ENCODE data around the gene FAN1.

FAN1 gene

GRCh38 chr15:30901889-30902288 lies 1.8 kb upstream of the FAN1 start:
- TF ChIP-seq CTCF (IDR thresholded peaks at IDR 0.05; ENCODE audit: insufficient read depth, low read depth, low read length, missing control alignments), result no peak

GRCh38 chr15:30904812-30905211 lies 1.1 kb downstream of the FAN1 start:
- TF ChIP-seq CTCF (IDR thresholded peaks at IDR 0.05; ENCODE audit: insufficient read depth, low read depth, low read length, missing control alignments), result no peak
- no peak overlapping the region for H3K4me3 ChIP-seq (ENCODE audit: low read depth, low read length)
- no peak for DNase-seq (ENCODE audit: low read depth)

More at GRCh38 chr15:30901889-30902288, 1.8 kb upstream of the FAN1 start:
- H3K4me3 ChIP-seq (ENCODE audit: low read depth, low read length), result no peak overlapping the region
- no peak for DNase-seq (ENCODE audit: low read depth)

- no peak for DNase-seq (ENCODE audit: low read depth)
- TF ChIP-seq CTCF (IDR thresholded peaks at IDR 0.05; ENCODE audit: insufficient read depth, low read depth, low read length, missing control alignments), result no peak
- H3K4me3 ChIP-seq (ENCODE audit: low read depth, low read length), result no peak overlapping the region
These were observed 2.1 kb downstream of the FAN1 start for GRCh38 chr15:30905821-30906220.

DNA sequence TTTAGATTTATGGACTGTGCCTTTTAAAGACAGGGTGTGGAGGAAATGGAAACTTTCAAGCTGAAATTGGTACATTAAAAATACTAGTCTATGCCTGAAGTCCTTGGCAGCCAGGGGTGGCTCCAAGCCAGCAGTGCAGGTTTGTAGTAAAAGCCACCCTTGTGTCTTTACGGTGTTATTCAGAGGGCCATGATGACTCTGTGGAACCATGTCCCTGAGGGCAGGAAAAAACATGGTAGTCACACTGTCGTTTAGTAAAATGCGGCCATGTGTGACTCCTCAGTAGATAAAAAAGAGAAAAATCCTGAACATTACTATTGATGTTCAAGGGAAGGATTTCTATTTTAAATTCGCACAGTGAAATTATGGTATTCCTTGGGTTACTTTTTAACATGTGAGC lies 2.7 kb downstream of the FAN1 start:
- no peak for TF ChIP-seq CTCF (IDR thresholded peaks at IDR 0.05; ENCODE audit: insufficient read depth, low read depth, low read length, missing control alignments)
- DNase-seq (ENCODE audit: low read depth), result no peak
- no peak overlapping the region for H3K4me3 ChIP-seq (ENCODE audit: low read depth, low read length)

- no peak for TF ChIP-seq CTCF (IDR thresholded peaks at IDR 0.05; ENCODE audit: insufficient read depth, low read depth, low read length, missing control alignments)
- no peak overlapping the region for H3K4me3 ChIP-seq (ENCODE audit: low read depth, low read length)
- DNase-seq (ENCODE audit: low read depth), result no peak
These were observed 10.0 kb downstream of the FAN1 start for GRCh38 chr15:30913761-30914160.

DNA sequence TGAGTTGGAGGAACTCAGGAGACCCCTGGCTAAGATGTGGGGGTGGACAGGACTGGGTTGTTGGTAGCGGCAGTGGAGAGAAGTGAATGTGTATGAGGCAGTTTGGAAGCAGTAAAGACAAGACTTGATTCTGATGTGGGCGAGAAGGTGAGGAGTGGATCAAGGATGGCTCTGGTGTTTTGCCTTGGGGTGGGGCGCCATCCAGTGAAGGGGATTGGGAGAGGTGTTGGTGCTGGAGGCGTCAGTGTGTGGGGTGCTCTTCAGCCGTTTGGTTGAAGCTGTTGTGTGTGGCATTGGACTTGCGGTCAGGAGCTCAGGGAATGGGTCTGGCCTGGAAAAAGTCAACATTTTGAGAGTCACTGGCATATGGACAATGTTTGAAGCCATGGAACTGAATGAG lies 13.3 kb downstream of the FAN1 start:
- no peak overlapping the region for H3K4me3 ChIP-seq (ENCODE audit: low read depth, low read length)
- no peak for DNase-seq (ENCODE audit: low read depth)
- no peak for TF ChIP-seq CTCF (IDR thresholded peaks at IDR 0.05; ENCODE audit: insufficient read depth, low read depth, low read length, missing control alignments)

GRCh38 chr15:30917675-30918074 lies 14.0 kb downstream of the FAN1 start:
- TF ChIP-seq CTCF (IDR thresholded peaks at IDR 0.05; ENCODE audit: insufficient read depth, low read depth, low read length, missing control alignments), result no peak
- no peak overlapping the region for H3K4me3 ChIP-seq (ENCODE audit: low read depth, low read length)
- DNase-seq (ENCODE audit: low read depth), result no peak

Measured in GM12865 (cell line).